Subcutaneous abdominal adipose tissue (tissue), 5 donors: Measurements from ENCODE around the gene SERPIND1.
"Not testable (repeated sequence)": the region's sequence is repeated elsewhere in the genome, so short reads cannot be mapped to it uniquely, and the experiment has no call there.

ENCODE experiments used
- H3K27ac ChIP-seq: one replicate; pipeline ENCODE4 v1.7.0; 2013; ENCODE audit warnings: low read depth, mild to moderate bottlenecking, inconsistent platforms, low read length, moderate library complexity
- H3K27me3 ChIP-seq, 5 donors: one replicate each; pipeline ENCODE4 v1.7.0; 2013; ENCODE audit warnings: low read length in 5 of 5, inconsistent platforms in 1 of 5; ENCODE audit not compliant: control insufficient read depth in 5 of 5, insufficient read depth in 4 of 5
- H3K36me3 ChIP-seq, 5 donors: one replicate each; pipeline ENCODE4 v1.7.0; 2013; ENCODE audit warnings: low read length in 5 of 5; ENCODE audit not compliant: control insufficient read depth in 5 of 5, insufficient read depth in 5 of 5
- H3K4me1 ChIP-seq, 5 donors: one replicate each; pipeline ENCODE4 v1.7.0; 2013; ENCODE audit warnings: low read length in 5 of 5, mild to moderate bottlenecking in 3 of 5, moderate library complexity in 1 of 5; ENCODE audit not compliant: control insufficient read depth in 5 of 5, insufficient read depth in 5 of 5
- H3K4me3 ChIP-seq, 5 donors: one replicate each; pipeline ENCODE4 v1.7.0; 2013; ENCODE audit warnings: low read length in 5 of 5, low read depth in 1 of 5
- H3K9ac ChIP-seq, 5 donors: one replicate each; pipeline ENCODE4 v1.7.0; 2013; ENCODE audit warnings: low read length in 5 of 5, mild to moderate bottlenecking in 4 of 5, moderate library complexity in 3 of 5
- H3K9me3 ChIP-seq, 5 donors: one replicate each; pipeline ENCODE4 v1.7.0; 2013; ENCODE audit warnings: low read length in 5 of 5; ENCODE audit not compliant: control insufficient read depth in 5 of 5
- donor health status: healthy.
- donor health status: healthy.
- donor health status: healthy.
- donor health status: healthy.
- donor health status: healthy.

The SERPIND1 gene

DNA sequence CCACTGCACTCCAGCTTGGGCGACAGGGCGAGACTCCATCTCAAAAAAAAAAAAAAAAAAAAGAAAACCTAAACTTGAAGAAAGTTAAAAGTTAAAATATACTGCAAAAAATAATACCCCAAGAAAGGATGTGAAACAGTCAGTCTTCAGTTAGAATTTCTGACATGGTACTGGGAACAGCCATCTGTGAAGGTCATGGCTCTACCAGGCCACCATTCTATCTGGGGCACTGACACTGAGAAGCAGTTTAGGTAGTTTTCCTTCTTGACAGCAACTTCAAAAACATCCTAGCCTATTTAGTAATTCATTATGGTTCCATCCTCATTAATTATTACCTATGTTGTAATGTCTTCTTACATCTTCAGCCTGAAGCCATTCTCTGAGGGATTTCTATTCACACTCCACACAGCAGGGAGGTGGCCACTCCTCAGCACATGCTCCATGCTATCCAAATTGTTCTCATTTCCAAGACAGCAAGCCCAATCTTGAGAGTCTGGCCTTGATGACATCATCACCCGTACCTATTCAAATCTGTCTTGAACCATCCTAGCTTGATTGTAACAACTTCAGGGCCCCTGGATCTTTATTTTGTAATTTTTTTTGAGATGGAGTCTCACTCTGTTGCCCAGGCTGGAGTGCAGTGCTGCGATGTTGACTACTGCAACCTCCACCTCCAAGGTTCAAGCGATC, 38.2 kb downstream of the SERPIND1 start:
- Histone ChIP-seq H3K4me1 (no peaks in the 10 kb centered on the region), H3K36me3 (peaks cover 2 to 76% (median 64%) of the 10 kb centered on the region in 5 donors), H3K4me3 (no peak overlapping the region), H3K9ac (no peak overlapping the region), H3K27me3 (no peaks in the 10 kb centered on the region), H3K9me3 (no peaks in the 10 kb centered on the region), H3K27ac (no peak overlapping the region)

DNA sequence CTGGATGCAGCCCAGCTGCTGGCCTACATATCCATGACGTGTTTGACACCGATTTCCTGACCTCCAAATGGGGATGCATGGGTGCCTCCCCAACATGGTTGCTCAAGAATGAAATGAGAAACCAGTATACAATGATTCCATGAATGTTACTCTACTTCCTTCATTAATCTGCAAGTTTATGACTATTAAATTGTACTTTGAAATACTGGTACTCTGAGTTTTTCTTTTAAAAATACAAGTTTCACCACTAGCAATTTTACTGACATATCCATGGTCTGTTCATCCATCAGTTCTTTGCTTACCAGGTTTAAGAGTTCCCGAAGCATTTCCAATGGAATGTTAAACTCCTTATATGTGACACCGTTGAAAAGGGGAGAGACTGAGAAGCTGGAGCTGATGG, 39.1 kb downstream of the SERPIND1 start:
- no peaks in the 10 kb centered on the region for H3K9me3 ChIP-seq
- H3K9ac ChIP-seq: no peak overlapping the region
- H3K27me3 ChIP-seq: no peaks in the 10 kb centered on the region
- no peaks in the 10 kb centered on the region for H3K4me1 ChIP-seq
- H3K27ac ChIP-seq: no peak overlapping the region
- peaks cover 2 to 75% (median 67%) of the 10 kb centered on the region in 5 donors for H3K36me3 ChIP-seq
- H3K4me3 ChIP-seq: no peak overlapping the region

DNA sequence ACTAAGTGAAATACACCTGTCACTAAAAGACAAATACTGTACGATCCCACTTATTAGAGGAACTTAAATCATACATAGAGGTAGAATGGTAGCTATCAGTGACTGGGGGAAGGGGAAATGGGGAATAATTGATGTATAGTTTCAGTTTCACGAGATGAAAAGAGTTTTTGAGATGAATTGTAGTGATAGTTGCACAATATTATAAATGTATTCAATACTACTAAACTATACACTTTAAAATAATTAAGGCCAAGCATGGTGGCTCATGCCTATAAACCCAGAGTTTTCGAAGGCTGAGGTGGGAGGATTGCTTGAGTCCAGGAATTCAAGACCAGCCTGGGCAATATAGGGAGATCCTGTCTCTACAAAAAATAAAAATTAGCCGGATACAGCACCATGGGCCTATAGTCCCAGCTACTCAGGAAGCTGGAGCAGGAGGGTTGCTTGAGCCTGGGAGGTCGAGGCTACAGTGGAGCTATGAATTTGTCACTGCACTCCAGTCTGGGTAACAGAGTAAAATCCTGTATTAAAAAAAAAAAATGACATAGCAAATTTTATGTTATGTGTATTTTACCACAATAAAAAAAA, 40.4 kb downstream of the SERPIND1 start:
- H3K27me3 ChIP-seq: no peaks in the 10 kb centered on the region
- no peak overlapping the region for H3K4me3 ChIP-seq
- H3K27ac ChIP-seq: no peak overlapping the region
- H3K36me3 ChIP-seq: peaks cover 12 to 78% (median 73%) of the 10 kb centered on the region in 5 donors
- H3K9me3 ChIP-seq: no peaks in the 10 kb centered on the region
- no peak overlapping the region for H3K9ac ChIP-seq
- no peaks in the 10 kb centered on the region for H3K4me1 ChIP-seq

DNA sequence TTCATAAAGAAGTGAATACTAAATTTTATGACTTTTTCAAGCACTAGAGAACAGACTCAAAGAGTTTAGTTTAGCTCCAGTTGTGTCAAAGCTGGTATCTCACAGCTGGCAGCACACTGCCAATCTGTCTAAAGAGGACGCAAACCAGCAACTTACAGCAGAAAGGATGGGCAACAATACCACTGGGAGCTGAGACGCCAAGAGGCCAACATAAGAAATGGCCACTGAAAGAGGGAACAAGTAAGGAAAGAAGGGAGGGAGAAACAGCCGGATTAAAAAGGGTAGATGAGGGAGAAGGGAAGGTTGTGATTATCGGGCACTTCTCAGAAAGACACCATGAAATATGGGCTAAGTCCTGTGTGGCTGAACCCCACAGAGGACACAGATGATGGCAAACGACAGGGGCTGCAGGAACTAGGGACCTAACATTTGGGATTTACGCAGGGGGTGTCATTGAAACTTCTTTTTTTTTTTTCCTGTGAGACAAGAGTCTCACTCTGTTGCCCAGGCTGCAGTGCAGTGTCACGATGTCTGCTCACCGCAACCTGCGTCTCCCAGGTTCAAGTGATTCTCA, 41.7 kb downstream of the SERPIND1 start:
- no peak overlapping the region for H3K27ac ChIP-seq
- no peaks in the 10 kb centered on the region for H3K9me3 ChIP-seq
- H3K4me1 ChIP-seq: no peaks in the 10 kb centered on the region
- no peak overlapping the region for H3K4me3 ChIP-seq
- H3K9ac ChIP-seq: no peak overlapping the region
- no peaks in the 10 kb centered on the region for H3K27me3 ChIP-seq
- H3K36me3 ChIP-seq: peaks cover 16 to 78% (median 73%) of the 10 kb centered on the region in 5 donors

DNA sequence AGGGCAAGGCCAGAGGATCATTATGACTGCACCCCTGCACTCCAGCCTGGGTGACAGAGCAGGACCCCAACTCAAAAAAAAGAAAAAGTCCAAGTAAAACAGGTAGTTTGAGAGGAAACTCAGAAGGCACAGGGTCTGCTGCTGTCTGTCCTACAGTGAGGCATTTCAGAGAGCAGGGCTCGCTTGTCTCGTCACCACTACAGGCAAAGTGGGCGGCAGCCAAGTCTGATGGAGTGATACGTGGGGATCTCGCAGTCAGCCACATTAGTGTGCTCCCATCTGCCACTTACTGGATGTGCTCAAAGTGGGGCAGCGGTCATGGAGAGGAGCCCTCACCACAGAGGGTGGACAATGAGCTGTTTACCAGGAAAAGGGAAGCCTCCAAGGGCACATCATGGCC, 42.6 kb downstream of the SERPIND1 start:
- H3K36me3 ChIP-seq: peaks cover 16 to 75% (median 65%) of the 10 kb centered on the region in 5 donors
- H3K27me3 ChIP-seq: no peaks in the 10 kb centered on the region
- no peak overlapping the region for H3K9ac ChIP-seq
- H3K4me3 ChIP-seq: no peak overlapping the region
- no peak overlapping the region for H3K27ac ChIP-seq
- no peaks in the 10 kb centered on the region for H3K9me3 ChIP-seq
- H3K4me1 ChIP-seq: no peaks in the 10 kb centered on the region

DNA sequence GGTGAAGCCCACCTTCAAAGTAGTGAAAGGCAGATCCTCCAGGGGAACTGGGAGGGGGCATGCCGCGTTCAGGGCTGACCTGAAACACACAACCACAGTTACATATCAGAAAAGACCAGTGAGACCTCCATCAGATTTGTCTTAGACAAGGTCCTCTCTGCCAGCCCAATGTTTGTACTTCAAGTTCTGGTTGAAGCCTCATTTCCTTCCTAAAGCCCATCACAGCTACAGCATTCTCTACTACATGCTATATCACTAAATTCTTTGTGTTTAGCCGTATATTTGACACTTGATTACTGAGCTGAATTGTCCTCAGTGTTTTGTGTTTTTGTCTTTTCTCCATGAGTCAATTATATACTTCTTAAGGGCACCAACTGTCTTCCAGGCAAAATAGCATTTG, 44.6 kb downstream of the SERPIND1 start:
- Histone ChIP-seq H3K36me3 (peaks cover 19 to 70% (median 57%) of the 10 kb centered on the region in 5 donors), H3K27ac (no peak overlapping the region), H3K27me3 (no peaks in the 10 kb centered on the region), H3K4me3 (no peak overlapping the region), H3K9ac (no peak overlapping the region), H3K4me1 (no peaks in the 10 kb centered on the region), H3K9me3 (no peaks in the 10 kb centered on the region)

DNA sequence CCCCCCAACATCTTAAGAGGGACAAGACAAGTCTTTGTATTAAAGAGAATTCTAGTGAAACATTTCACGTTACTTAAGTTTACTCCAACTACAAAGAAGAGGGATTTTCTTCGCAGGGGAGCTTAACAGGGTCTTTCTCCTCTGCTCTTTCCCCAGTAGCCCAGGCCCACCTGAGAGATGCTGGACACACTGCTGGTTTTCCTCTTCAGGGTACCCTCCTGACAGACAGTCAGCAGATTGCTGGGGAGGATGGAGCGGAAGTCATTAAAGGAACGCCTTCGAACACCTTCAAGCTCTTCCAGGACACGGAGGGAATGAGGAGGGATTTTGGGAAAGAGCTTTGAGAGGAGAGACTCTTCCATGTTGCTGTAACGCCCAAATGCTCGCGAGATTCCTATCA, 45.6 kb downstream of the SERPIND1 start:
- no peak overlapping the region for H3K9ac ChIP-seq
- no peaks in the 10 kb centered on the region for H3K4me1 ChIP-seq
- no peak overlapping the region for H3K4me3 ChIP-seq
- H3K9me3 ChIP-seq: no peaks in the 10 kb centered on the region
- peaks cover 17 to 76% (median 60%) of the 10 kb centered on the region in 5 donors for H3K36me3 ChIP-seq
- H3K27me3 ChIP-seq: no peaks in the 10 kb centered on the region
- H3K27ac ChIP-seq: no peak overlapping the region

DNA sequence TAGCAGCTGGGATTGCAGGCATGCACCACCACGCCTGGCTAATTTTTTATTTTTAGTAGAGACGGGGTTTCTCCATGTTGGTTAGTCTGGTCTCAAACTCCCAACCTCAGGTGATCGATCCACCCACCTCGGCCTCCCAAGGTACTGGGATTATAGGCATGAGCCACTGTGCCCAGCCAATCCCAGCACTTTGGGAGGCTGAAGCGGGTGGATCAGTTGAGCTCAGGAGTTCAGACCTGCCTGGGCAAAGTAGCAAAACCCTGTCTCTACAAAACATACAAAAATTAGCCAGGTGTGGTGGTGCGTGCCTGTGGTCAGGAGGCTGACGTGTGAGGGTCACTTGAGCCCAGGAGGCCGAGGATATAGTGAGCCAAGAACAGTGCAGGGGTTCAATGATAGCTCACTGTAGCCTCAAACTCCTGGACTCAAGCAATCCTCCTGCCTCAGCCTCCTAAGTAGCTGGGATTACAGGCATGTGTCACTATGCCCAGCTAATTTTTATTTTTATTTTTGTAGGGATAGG, 47.9 kb downstream of the SERPIND1 start:
- H3K27ac ChIP-seq, H3K9me3 ChIP-seq, H3K4me1 ChIP-seq, H3K9ac ChIP-seq, H3K4me3 ChIP-seq, H3K27me3 ChIP-seq: not testable (repeated sequence)
- H3K36me3 ChIP-seq: peaks cover 26 to 70% (median 55%) of the 10 kb centered on the region in 5 donors

DNA sequence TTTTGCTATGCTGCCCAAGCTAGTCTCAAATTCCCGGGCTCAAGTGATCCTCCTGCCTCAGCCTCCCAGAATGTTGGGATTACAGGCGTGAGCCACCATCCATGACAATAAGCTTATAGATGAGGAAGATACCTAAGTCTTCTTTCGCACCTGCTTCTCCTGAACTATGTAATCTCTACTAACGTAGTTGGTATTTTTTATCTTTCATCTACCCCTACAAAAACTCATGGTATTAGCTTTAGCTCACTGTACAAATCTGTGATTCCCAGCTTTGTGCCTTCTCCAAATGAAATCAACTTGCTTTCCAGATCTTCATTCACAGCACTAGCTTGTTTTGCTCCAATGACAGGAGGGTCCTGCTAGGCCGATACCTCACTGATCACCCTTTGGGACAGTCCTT, 48.3 kb downstream of the SERPIND1 start:
- no peaks in the 10 kb centered on the region for H3K9me3 ChIP-seq
- H3K27me3 ChIP-seq: no peaks in the 10 kb centered on the region
- no peaks in the 10 kb centered on the region for H3K4me1 ChIP-seq
- no peak overlapping the region for H3K9ac ChIP-seq
- no peak overlapping the region for H3K4me3 ChIP-seq
- no peak overlapping the region for H3K27ac ChIP-seq
- H3K36me3 ChIP-seq: peaks cover 26 to 65% (median 50%) of the 10 kb centered on the region in 5 donors

DNA sequence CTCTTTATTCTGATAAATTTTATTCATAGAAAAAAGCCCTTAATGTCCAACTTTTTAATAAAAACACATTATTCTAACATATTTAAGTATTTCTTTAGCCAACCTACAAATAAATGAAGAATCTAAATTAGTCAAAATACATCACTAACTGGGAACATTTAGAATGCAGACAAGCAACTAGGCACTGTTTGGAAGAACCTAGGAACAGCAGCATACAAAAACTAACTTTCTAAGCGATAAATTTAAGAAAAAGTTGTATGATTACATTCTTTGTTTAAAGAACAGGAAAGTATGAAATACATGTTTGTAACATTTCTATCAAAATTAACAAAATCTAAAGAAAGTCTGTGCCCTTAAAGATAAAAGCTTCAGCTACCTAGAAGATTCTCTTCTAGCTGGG, 49.4 kb downstream of the SERPIND1 start:
- H3K9ac ChIP-seq: no peak overlapping the region
- no peaks in the 10 kb centered on the region for H3K4me1 ChIP-seq
- no peak overlapping the region for H3K4me3 ChIP-seq
- H3K27me3 ChIP-seq: no peaks in the 10 kb centered on the region
- peaks cover 26 to 57% (median 43%) of the 10 kb centered on the region in 5 donors for H3K36me3 ChIP-seq
- H3K27ac ChIP-seq: no peak overlapping the region
- no peaks in the 10 kb centered on the region for H3K9me3 ChIP-seq
